ENCODE measurements around the gene NCCRP1. TPM values are rescaled to one million over a fixed set of nuclear protein-coding genes. Genes with fewer than 3 reads are reported as not detected.

The NCCRP1 gene
- total RNA-seq, 4 donors from 2014 or later, result not detected

GRCh38 chr19:39150807-39151600, 45.8 kb upstream of the NCCRP1 start:
- no peaks in the 10 kb centered on the region for H3K36me3 ChIP-seq
- H3K27ac ChIP-seq, result no peak overlapping the region
- no peak overlapping the region for H3K4me3 ChIP-seq
- H3K27me3 ChIP-seq, result no peaks in the 10 kb centered on the region
- TF ChIP-seq POLR2A (IDR thresholded peaks at IDR 0.05), result no peak
- TF ChIP-seq CTCF (IDR thresholded peaks at IDR 0.05), result no peak
- peaks cover 6 to 10% of the 10 kb centered on the region in 2 donors for H3K4me1 ChIP-seq
- no peak for DNase-seq
- H3K9me3 ChIP-seq, result no peaks in the 10 kb centered on the region
- intact Hi-C loops (cut with DNase I; ENCODE audit: low total_unique reads), result no loop called here

- peaks cover 6 to 21% of the 10 kb centered on the region in 2 donors for H3K4me1 ChIP-seq
- no peak overlapping the region for H3K4me3 ChIP-seq
- H3K36me3 ChIP-seq, result no peaks in the 10 kb centered on the region
- H3K27ac ChIP-seq, result no peak overlapping the region
- intact Hi-C loops (cut with DNase I; ENCODE audit: low total_unique reads), result no loop called here
- no peak for DNase-seq
- H3K27me3 ChIP-seq, result no peaks in the 10 kb centered on the region
- TF ChIP-seq POLR2A (IDR thresholded peaks at IDR 0.05) (no peak), CTCF (IDR thresholded peaks at IDR 0.05) (no peak)
- no peaks in the 10 kb centered on the region for H3K9me3 ChIP-seq
Measured at GRCh38 chr19:39152066-39152465, 44.7 kb upstream of the NCCRP1 start.

- intact Hi-C loops (cut with DNase I; ENCODE audit: low total_unique reads), result no loop called here
- TF ChIP-seq CTCF (IDR thresholded peaks at IDR 0.05) (no peak), POLR2A (IDR thresholded peaks at IDR 0.05) (no peak)
Measured at GRCh38 chr19:39154100-39154628, 42.6 kb upstream of the NCCRP1 start.

GRCh38 chr19:39154629-39155100, 42.1 kb upstream of the NCCRP1 start:
- no peaks in the 10 kb centered on the region for H3K36me3 ChIP-seq
- H3K27ac ChIP-seq, result no peak overlapping the region
- no peaks in the 10 kb centered on the region for H3K9me3 ChIP-seq
- no peaks in the 10 kb centered on the region for H3K27me3 ChIP-seq
- no peak for DNase-seq
- peaks cover 6 to 30% of the 10 kb centered on the region in 2 donors for H3K4me1 ChIP-seq
- no peak overlapping the region for H3K4me3 ChIP-seq
- intact Hi-C loops (cut with DNase I; ENCODE audit: low total_unique reads), result no loop called here
- TF ChIP-seq POLR2A (IDR thresholded peaks at IDR 0.05) (no peak), CTCF (IDR thresholded peaks at IDR 0.05) (no peak)

More at GRCh38 chr19:39154100-39154628, 42.6 kb upstream of the NCCRP1 start:
- Histone ChIP-seq H3K27me3 (no peaks in the 10 kb centered on the region), H3K4me1 (peaks cover 6 to 30% of the 10 kb centered on the region in 2 donors), H3K36me3 (no peaks in the 10 kb centered on the region), H3K4me3 (no peak overlapping the region), H3K9me3 (no peaks in the 10 kb centered on the region), H3K27ac (no peak overlapping the region)
- no peak for DNase-seq

GRCh38 chr19:39155114-39155700, 41.6 kb upstream of the NCCRP1 start:
- no peaks in the 10 kb centered on the region for H3K9me3 ChIP-seq
- H3K4me1 ChIP-seq, result peaks cover 6 to 30% of the 10 kb centered on the region in 2 donors
- H3K27me3 ChIP-seq, result no peaks in the 10 kb centered on the region
- no peak for DNase-seq
- H3K36me3 ChIP-seq, result no peaks in the 10 kb centered on the region
- H3K4me3 ChIP-seq, result no peak overlapping the region
- TF ChIP-seq CTCF (IDR thresholded peaks at IDR 0.05) (no peak), POLR2A (IDR thresholded peaks at IDR 0.05) (no peak)
- H3K27ac ChIP-seq, result no peak overlapping the region
- intact Hi-C loops (cut with DNase I; ENCODE audit: low total_unique reads), result no loop called here
